Panc1 (cell line): Measurements from ENCODE around the gene POU2F1. TPM values are rescaled to one million over a fixed set of nuclear protein-coding genes. Genes with fewer than 3 reads are reported as not detected.

ENCODE experiments used
- ATAC-seq: fragments of 200-7000 bp; cut with Tn5 transposase; 2 replicates; pipeline ENCODE4 v1.9.1; 2020; ENCODE audit warnings: mild to moderate bottlenecking, moderate library complexity
- BruUV-seq: library from RNA; stranded (reverse); fragments of 400-500 nt; replicated peaks from 2 replicates; lab custom pipeline; 2021; lab: Mats Ljungman, UMichigan
- CTCF ChIA-PET: fragments of 300-600 bp; sonication (Branson Sonifier 250); formaldehyde crosslinking; loops from one replicate; lab custom pipeline; 2022; ENCODE audit warnings: antibody characterized with exemption; lab: Charles Lee
- POLR2A ChIA-PET: fragments of 300-600 bp; sonication (Branson Sonifier 250); formaldehyde crosslinking; loops from one replicate; lab custom pipeline; 2022; ENCODE audit warnings: antibody characterized with exemption; lab: Charles Lee
- DNase-seq: peaks from one replicate; pipeline ENCODE4 v3.0.0-alpha.2; 2010; ENCODE audit warnings: low read depth, low spot score
- H3K27ac ChIP-seq: 2 replicates; pipeline ENCODE4 v1.5.1; 2011; ENCODE audit warnings: mild to moderate bottlenecking, low read length, inconsistent platforms
- H3K27me3 ChIP-seq: fragments of 200-500 bp; sonication (Bioruptor generic); 2 replicates; pipeline ENCODE4 v1.6.0; 2014; ENCODE audit warnings: low read length, inconsistent platforms; ENCODE audit not compliant: control insufficient read depth, insufficient read depth
- H3K36me3 ChIP-seq: fragments of 200-500 bp; sonication (Bioruptor generic); 2 replicates; pipeline ENCODE4 v1.5.1; 2014; ENCODE audit warnings: inconsistent platforms, mild to moderate bottlenecking, low read length, moderate library complexity; ENCODE audit not compliant: control insufficient read depth, insufficient read depth
- H3K4me1 ChIP-seq: 2 replicates; pipeline ENCODE4 v1.5.1; 2011; ENCODE audit warnings: inconsistent platforms, mild to moderate bottlenecking, low read length, moderate library complexity; ENCODE audit not compliant: control insufficient read depth, insufficient read depth
- H3K4me3 ChIP-seq, 2 experiments: 2 replicates each; pipeline ENCODE4 v1.5.1; 2011 to 2012; ENCODE audit warnings: low read depth in 2 of 2, low read length in 2 of 2, mild to moderate bottlenecking in 2 of 2, inconsistent platforms in 1 of 2, moderate library complexity in 1 of 2
- H3K9me3 ChIP-seq: fragments of 200-500 bp; sonication (Bioruptor generic); 2 replicates; pipeline ENCODE4 v1.5.1; 2014; ENCODE audit warnings: low read depth, mild to moderate bottlenecking, inconsistent platforms, low read length, moderate library complexity; ENCODE audit not compliant: control insufficient read depth, insufficient read depth
- POLR2AphosphoS5 ChIP-seq: IDR thresholded peaks from 2 replicates; pipeline ENCODE4 v1.6.1; 2012; ENCODE audit warnings: mild to moderate bottlenecking, low read depth, low read length, moderate library complexity
- REST ChIP-seq, 2 experiments: IDR thresholded peaks; 2 replicates each; pipeline ENCODE4 v1.6.1; 2011 to 2012; ENCODE audit warnings: low read depth in 2 of 2, control low read depth in 1 of 2, low read length in 1 of 2, mild to moderate bottlenecking in 1 of 2, moderate library complexity in 1 of 2; ENCODE audit not compliant: insufficient read depth in 1 of 2
- SIN3A ChIP-seq: IDR thresholded peaks from 2 replicates; pipeline ENCODE4 v1.6.1; 2012; ENCODE audit warnings: low read depth, mild to moderate bottlenecking, low read length, moderate library complexity, borderline replicate concordance; ENCODE audit not compliant: insufficient read depth
- TCF7L2 ChIP-seq: IDR thresholded peaks from 2 replicates; pipeline ENCODE4 v1.6.1; 2011; ENCODE audit warnings: mild to moderate bottlenecking, low read depth, low read length, inconsistent platforms
- in situ Hi-C: cut with HindIII; loops from 2 replicates; pipeline ENCODE4 v1.10.0; 2016; ENCODE audit warnings: low sequenced_read_pairs, low pct_unique_long_range_greater_than_20kb
- intact Hi-C: fragments of 100-400 bp; cut with micrococcal nuclease; formaldehyde crosslinking; loops from one replicate; pipeline ENCODE4 v1.10.0; 2022; ENCODE audit not compliant: unreplicated experiment
- total RNA-seq: library from RNA; stranded (reverse); gene quantifications from one replicate; pipeline ENCODE4 v1.2.1, GENCODE V29; 2021; ENCODE audit not compliant: unreplicated experiment
- TF ChIP-seq, protein P1 (sequence below): fragments of 450-650 bp; IDR thresholded peaks from 2 replicates; pipeline ENCODE4 v1.5.1; 2017; ENCODE audit warnings: mild to moderate bottlenecking

POU2F1 gene
- total RNA-seq, 1 experiment from 2014 or later: 17.1 TPM

DNA sequence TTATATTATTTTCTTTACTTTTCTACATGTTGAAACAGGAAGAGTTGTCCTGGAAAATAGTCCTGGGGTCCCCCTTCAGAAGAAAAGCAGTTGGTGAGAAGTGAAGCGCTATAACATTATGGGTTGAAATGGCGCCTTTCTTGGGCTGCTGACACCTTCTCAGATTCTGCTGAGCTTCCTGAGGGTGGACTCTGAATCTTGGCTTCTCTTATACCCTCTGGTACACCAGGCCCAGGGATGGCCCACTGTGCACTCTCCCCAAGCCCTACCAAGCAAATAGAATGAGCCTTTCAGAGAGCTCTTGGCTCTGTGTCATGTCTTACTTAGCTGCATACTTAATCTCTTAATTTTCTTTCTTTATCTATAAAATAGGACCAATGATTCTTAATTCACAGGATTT, 255.4 kb downstream of the POU2F1 start:
- H3K4me1 ChIP-seq: no peaks in the 10 kb centered on the region
- TF ChIP-seq TCF7L2 (no peak), REST (IDR thresholded peaks at IDR 0.05; ENCODE audit: insufficient read depth in 1 of 2, low read depth in 2 of 2, low read length in 1 of 2) (no peak), POLR2AphosphoS5 (no peak), SIN3A (no peak)
- TF ChIP-seq, protein P1, sequence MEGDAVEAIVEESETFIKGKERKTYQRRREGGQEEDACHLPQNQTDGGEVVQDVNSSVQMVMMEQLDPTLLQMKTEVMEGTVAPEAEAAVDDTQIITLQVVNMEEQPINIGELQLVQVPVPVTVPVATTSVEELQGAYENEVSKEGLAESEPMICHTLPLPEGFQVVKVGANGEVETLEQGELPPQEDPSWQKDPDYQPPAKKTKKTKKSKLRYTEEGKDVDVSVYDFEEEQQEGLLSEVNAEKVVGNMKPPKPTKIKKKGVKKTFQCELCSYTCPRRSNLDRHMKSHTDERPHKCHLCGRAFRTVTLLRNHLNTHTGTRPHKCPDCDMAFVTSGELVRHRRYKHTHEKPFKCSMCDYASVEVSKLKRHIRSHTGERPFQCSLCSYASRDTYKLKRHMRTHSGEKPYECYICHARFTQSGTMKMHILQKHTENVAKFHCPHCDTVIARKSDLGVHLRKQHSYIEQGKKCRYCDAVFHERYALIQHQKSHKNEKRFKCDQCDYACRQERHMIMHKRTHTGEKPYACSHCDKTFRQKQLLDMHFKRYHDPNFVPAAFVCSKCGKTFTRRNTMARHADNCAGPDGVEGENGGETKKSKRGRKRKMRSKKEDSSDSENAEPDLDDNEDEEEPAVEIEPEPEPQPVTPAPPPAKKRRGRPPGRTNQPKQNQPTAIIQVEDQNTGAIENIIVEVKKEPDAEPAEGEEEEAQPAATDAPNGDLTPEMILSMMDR: no peak
- no TSS peak for BruUV-seq
- DNase-seq: no peak
- ChIA-PET POLR2A (no interaction called here), CTCF (no interaction called here)
- H3K36me3 ChIP-seq: no peaks in the 10 kb centered on the region
- no peak for ATAC-seq
- no peak overlapping the region for H3K4me3 ChIP-seq
- in situ Hi-C loops: no loop called here
- intact Hi-C loops: no loop called here
- H3K27ac ChIP-seq: no peak overlapping the region
- 0 out of 2 replicates have a peak, but pooled peaks cover 4% of the 10 kb centered on the region for H3K27me3 ChIP-seq
- H3K9me3 ChIP-seq: no peaks in the 10 kb centered on the region

Other genes with a start within 250 kb of the POU2F1 start
- gene ILDR2, start 245.3 kb upstream of the POU2F1 start, total RNA-seq: 0.08 TPM
- not detected for gene MAEL, start 231.6 kb upstream of the POU2F1 start, total RNA-seq
- 0.18 TPM for gene GPA33, start 130.5 kb upstream of the POU2F1 start, total RNA-seq
- gene STYXL2, start 126.8 kb upstream of the POU2F1 start, total RNA-seq: not detected